ENCODE data around the gene OR10A4.
"Not testable (repeated sequence)": the region's sequence is repeated elsewhere in the genome, so short reads cannot be mapped to it uniquely, and the experiment has no call there.

Gene OR10A4

GRCh38 chr11:6876914-6877313 is 489 bp downstream of the OR10A4 start:
- H2AK5ac ChIP-seq (ENCODE audit: low read length, severe bottlenecking): no peak overlapping the region

DNA sequence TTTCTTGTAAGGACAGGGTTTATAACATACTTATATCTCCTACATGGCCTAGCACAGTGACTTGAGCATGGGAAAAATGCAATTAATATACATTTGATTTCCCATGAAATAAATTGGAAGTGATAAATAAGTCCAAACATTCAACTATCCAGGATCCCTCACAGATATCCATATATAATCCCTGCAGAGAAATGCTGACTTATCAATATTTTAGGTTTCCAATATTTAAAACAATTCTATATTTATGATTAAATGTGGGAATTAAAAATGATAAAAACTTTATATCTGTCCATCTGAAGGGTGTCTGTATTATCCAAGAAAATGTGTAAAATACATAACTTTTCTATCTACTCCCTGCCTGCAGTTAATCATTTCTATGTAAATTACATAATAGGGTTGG is 6.3 kb downstream of the OR10A4 start:
- no peak overlapping the region for H2BK12ac ChIP-seq (ENCODE audit: low read length in 2 of 2)
- H2BK15ac ChIP-seq (ENCODE audit: low read depth, poor library complexity, severe bottlenecking): no peak overlapping the region
- no peak overlapping the region for H3K9ac ChIP-seq (ENCODE audit: low read length)
- no peak overlapping the region for H2AFZ ChIP-seq (ENCODE audit: low read depth, low read length)
- H3K4me3 ChIP-seq (ENCODE audit: insufficient read depth in 1 of 2, low read depth in 1 of 2, low read length in 2 of 2): no peak overlapping the region
- H3K27me3 ChIP-seq (ENCODE audit: control insufficient read depth in 1 of 2, insufficient read depth in 1 of 2, low read length in 2 of 2): no peaks in the 10 kb centered on the region
- no peak overlapping the region for H3K27ac ChIP-seq (ENCODE audit: low read length, poor library complexity, severe bottlenecking)
- H3K4me1 ChIP-seq (ENCODE audit: control insufficient read depth, insufficient read depth, low read depth, low read length): no peaks in the 10 kb centered on the region
- no peak overlapping the region for H3K18ac ChIP-seq (ENCODE audit: low read depth in 1 of 2, low read length in 2 of 2)
- no peak overlapping the region for H4K8ac ChIP-seq (ENCODE audit: low read length)
- no peaks in the 10 kb centered on the region for H3K36me3 ChIP-seq (ENCODE audit: control insufficient read depth in 1 of 2, insufficient read depth in 2 of 2, low read depth in 1 of 2, low read length in 2 of 2)
- H3K4ac ChIP-seq (ENCODE audit: low read depth in 1 of 2, low read length in 2 of 2): no peak overlapping the region
- H2BK5ac ChIP-seq (ENCODE audit: low read depth, low read length, poor library complexity, severe bottlenecking): no peak overlapping the region
- no peaks in the 10 kb centered on the region for H3K9me3 ChIP-seq (ENCODE audit: control insufficient read depth, low read length)
- no peak overlapping the region for H3K4me2 ChIP-seq (ENCODE audit: low read length, poor library complexity, severe bottlenecking)
- H3K23ac ChIP-seq (ENCODE audit: low read length in 2 of 2): no peak overlapping the region
- H2AK5ac ChIP-seq (ENCODE audit: low read length, severe bottlenecking): no peak overlapping the region
- no peak for DNase-seq
- H3K14ac ChIP-seq (ENCODE audit: low read length in 2 of 2): no peak overlapping the region
- H4K91ac ChIP-seq (ENCODE audit: low read length): no peak overlapping the region
- H3K79me1 ChIP-seq (replicated peaks; ENCODE audit: low read length, poor library complexity, severe bottlenecking): no peaks in the 10 kb centered on the region
- H2BK120ac ChIP-seq (ENCODE audit: low read depth, low read length): no peak overlapping the region

More at GRCh38 chr11:6876914-6877313, 489 bp downstream of the OR10A4 start:
- Histone ChIP-seq H3K36me3 (ENCODE audit: control insufficient read depth in 1 of 2, insufficient read depth in 2 of 2, low read depth in 1 of 2, low read length in 2 of 2) (no peaks in the 10 kb centered on the region), H3K23ac (ENCODE audit: low read length in 2 of 2) (no peak overlapping the region), H3K9me3 (ENCODE audit: control insufficient read depth, low read length) (peaks cover 11% of the 10 kb centered on the region), H2BK12ac (ENCODE audit: low read length in 2 of 2) (no peak overlapping the region), H4K8ac (ENCODE audit: low read length) (no peak overlapping the region), H3K4me1 (ENCODE audit: control insufficient read depth, insufficient read depth, low read depth, low read length) (no peaks in the 10 kb centered on the region), H3K18ac (ENCODE audit: low read depth in 1 of 2, low read length in 2 of 2) (no peak overlapping the region), H2BK15ac (ENCODE audit: low read depth, poor library complexity, severe bottlenecking) (no peak overlapping the region), H3K79me1 (replicated peaks; ENCODE audit: low read length, poor library complexity, severe bottlenecking) (no peaks in the 10 kb centered on the region), H4K91ac (ENCODE audit: low read length) (no peak overlapping the region), H3K4me3 (ENCODE audit: insufficient read depth in 1 of 2, low read depth in 1 of 2, low read length in 2 of 2) (no peak overlapping the region), H3K4ac (ENCODE audit: low read depth in 1 of 2, low read length in 2 of 2) (no peak overlapping the region), H3K27me3 (ENCODE audit: control insufficient read depth in 1 of 2, insufficient read depth in 1 of 2, low read length in 2 of 2) (no peaks in the 10 kb centered on the region), H2BK120ac (ENCODE audit: low read depth, low read length) (no peak overlapping the region), H2AFZ (ENCODE audit: low read depth, low read length) (no peak overlapping the region), H2BK5ac (ENCODE audit: low read depth, low read length, poor library complexity, severe bottlenecking) (no peak overlapping the region), H3K14ac (ENCODE audit: low read length in 2 of 2) (no peak overlapping the region), H3K27ac (ENCODE audit: low read length, poor library complexity, severe bottlenecking) (no peak overlapping the region), H3K4me2 (ENCODE audit: low read length, poor library complexity, severe bottlenecking) (no peak overlapping the region), H3K9ac (ENCODE audit: low read length) (no peak overlapping the region)
- 81% methylated on average over 3 of the region's 3 CpGs for WGBS
- DNase-seq: no peak

- H3K4ac ChIP-seq (ENCODE audit: low read depth in 1 of 2, low read length in 2 of 2); H2BK120ac ChIP-seq (ENCODE audit: low read depth, low read length); H3K79me1 ChIP-seq (replicated peaks; ENCODE audit: low read length, poor library complexity, severe bottlenecking); H3K18ac ChIP-seq (ENCODE audit: low read depth in 1 of 2, low read length in 2 of 2); H4K91ac ChIP-seq (ENCODE audit: low read length); H3K23ac ChIP-seq (ENCODE audit: low read length in 2 of 2); H3K9ac ChIP-seq (ENCODE audit: low read length); H2AK5ac ChIP-seq (ENCODE audit: low read length, severe bottlenecking); H3K9me3 ChIP-seq (ENCODE audit: control insufficient read depth, low read length); H3K27ac ChIP-seq (ENCODE audit: low read length, poor library complexity, severe bottlenecking); H3K4me3 ChIP-seq (ENCODE audit: insufficient read depth in 1 of 2, low read depth in 1 of 2, low read length in 2 of 2); H4K8ac ChIP-seq (ENCODE audit: low read length); H2BK12ac ChIP-seq (ENCODE audit: low read length in 2 of 2); DNase-seq; H3K4me1 ChIP-seq (ENCODE audit: control insufficient read depth, insufficient read depth, low read depth, low read length); H3K36me3 ChIP-seq (ENCODE audit: control insufficient read depth in 1 of 2, insufficient read depth in 2 of 2, low read depth in 1 of 2, low read length in 2 of 2); H3K4me2 ChIP-seq (ENCODE audit: low read length, poor library complexity, severe bottlenecking); H3K14ac ChIP-seq (ENCODE audit: low read length in 2 of 2); H2BK5ac ChIP-seq (ENCODE audit: low read depth, low read length, poor library complexity, severe bottlenecking); H2BK15ac ChIP-seq (ENCODE audit: low read depth, poor library complexity, severe bottlenecking); H3K27me3 ChIP-seq (ENCODE audit: control insufficient read depth in 1 of 2, insufficient read depth in 1 of 2, low read length in 2 of 2); H2AFZ ChIP-seq (ENCODE audit: low read depth, low read length): not testable (repeated sequence)
- 100% methylated on average over 4 of the region's 5 CpGs for WGBS
Observed at GRCh38 chr11:6887711-6888110, 11.3 kb downstream of the OR10A4 start.

GRCh38 chr11:6888830-6889229 is 12.4 kb downstream of the OR10A4 start:
- Histone ChIP-seq H2AK5ac (ENCODE audit: low read length, severe bottlenecking) (no peak overlapping the region), H3K79me1 (replicated peaks; ENCODE audit: low read length, poor library complexity, severe bottlenecking) (no peaks in the 10 kb centered on the region), H3K14ac (ENCODE audit: low read length in 2 of 2) (no peak overlapping the region), H3K9ac (ENCODE audit: low read length) (no peak overlapping the region), H3K4me2 (ENCODE audit: low read length, poor library complexity, severe bottlenecking) (no peak overlapping the region), H3K9me3 (ENCODE audit: control insufficient read depth, low read length) (peaks cover 3% of the 10 kb centered on the region), H3K4ac (ENCODE audit: low read depth in 1 of 2, low read length in 2 of 2) (no peak overlapping the region), H2BK12ac (ENCODE audit: low read length in 2 of 2) (no peak overlapping the region), H4K91ac (ENCODE audit: low read length) (no peak overlapping the region), H3K36me3 (ENCODE audit: control insufficient read depth in 1 of 2, insufficient read depth in 2 of 2, low read depth in 1 of 2, low read length in 2 of 2) (no peaks in the 10 kb centered on the region), H4K8ac (ENCODE audit: low read length) (no peak overlapping the region), H2BK120ac (ENCODE audit: low read depth, low read length) (no peak overlapping the region), H2AFZ (ENCODE audit: low read depth, low read length) (no peak overlapping the region), H2BK5ac (ENCODE audit: low read depth, low read length, poor library complexity, severe bottlenecking) (no peak overlapping the region), H3K4me1 (ENCODE audit: control insufficient read depth, insufficient read depth, low read depth, low read length) (no peaks in the 10 kb centered on the region), H2BK15ac (ENCODE audit: low read depth, poor library complexity, severe bottlenecking) (no peak overlapping the region), H3K27me3 (ENCODE audit: control insufficient read depth in 1 of 2, insufficient read depth in 1 of 2, low read length in 2 of 2) (no peaks in the 10 kb centered on the region), H3K4me3 (ENCODE audit: insufficient read depth in 1 of 2, low read depth in 1 of 2, low read length in 2 of 2) (no peak overlapping the region), H3K27ac (ENCODE audit: low read length, poor library complexity, severe bottlenecking) (no peak overlapping the region), H3K23ac (ENCODE audit: low read length in 2 of 2) (no peak overlapping the region), H3K18ac (ENCODE audit: low read depth in 1 of 2, low read length in 2 of 2) (no peak overlapping the region)
- 97% methylated on average over 3 of the region's 4 CpGs for WGBS
- DNase-seq: no peak

Data from mesenchymal stem cell (in vitro differentiated cells and primary cell).